HG03565 (cell line): ENCODE data around the gene IAH1.
A peak's percentile ranks its signal among the peaks of the same experiment; 100 is the strongest.

ENCODE experiments used
- ATAC-seq: cut with Tn5 transposase; IDR thresholded peaks from one replicate; pipeline ENCODE4 v1.9.1; 2021; ENCODE audit warnings: mild to moderate bottlenecking, moderate library complexity; ENCODE audit not compliant: unreplicated experiment

The IAH1 gene

GRCh38 chr2:9474361-9475057, at the start of gene IAH1:
IAH1 (plus strand) TSS chr2:9474551; CDS start chr2:9474567, 16 bp downstream.
- peak; percentile 70 for ATAC-seq

GRCh38 chr2:9428965-9429577, 45.3 kb upstream of the IAH1 start:
- no peak for ATAC-seq

- ATAC-seq, result no peak
Measured at GRCh38 chr2:9430316-9431293, 43.7 kb upstream of the IAH1 start.

- ATAC-seq, result no peak
Measured at GRCh38 chr2:9434489-9434888, 39.9 kb upstream of the IAH1 start.

GRCh38 chr2:9439536-9439935, 34.8 kb upstream of the IAH1 start:
- ATAC-seq, result no peak

GRCh38 chr2:9440058-9440727, 34.2 kb upstream of the IAH1 start:
- ATAC-seq, result no peak

- ATAC-seq, result no peak
Measured at GRCh38 chr2:9441556-9441955, 32.8 kb upstream of the IAH1 start.

GRCh38 chr2:9443526-9443925, 30.8 kb upstream of the IAH1 start:
- no peak for ATAC-seq

- peak; percentile 65 for ATAC-seq
Measured at GRCh38 chr2:9445089-9445488, 29.3 kb upstream of the IAH1 start.

GRCh38 chr2:9451231-9451630, 23.1 kb upstream of the IAH1 start:
- ATAC-seq, result no peak

GRCh38 chr2:9460441-9461017, 13.8 kb upstream of the IAH1 start:
- ATAC-seq, result no peak

GRCh38 chr2:9461079-9461478, 13.3 kb upstream of the IAH1 start:
- ATAC-seq, result no peak

- ATAC-seq, result no peak
Measured at GRCh38 chr2:9462313-9462712, 12.0 kb upstream of the IAH1 start.

GRCh38 chr2:9462886-9463697, 11.3 kb upstream of the IAH1 start:
- ATAC-seq, result no peak

GRCh38 chr2:9463698-9464034, 10.7 kb upstream of the IAH1 start:
- ATAC-seq, result no peak

GRCh38 chr2:9465170-9465569, 9.2 kb upstream of the IAH1 start:
- no peak for ATAC-seq

GRCh38 chr2:9466147-9466683, 8.1 kb upstream of the IAH1 start:
- no peak for ATAC-seq

GRCh38 chr2:9467687-9468086, 6.7 kb upstream of the IAH1 start:
- ATAC-seq, result no peak

- no peak for ATAC-seq
Measured at GRCh38 chr2:9471206-9471605, 3.1 kb upstream of the IAH1 start.

GRCh38 chr2:9472511-9472910, 1.8 kb upstream of the IAH1 start:
- no peak for ATAC-seq
